GM19023 (cell line): ENCODE data around the gene SERPINH1.
A peak's percentile ranks its signal among the peaks of the same experiment; 100 is the strongest.
"Not testable (repeated sequence)": the region's sequence is repeated elsewhere in the genome, so short reads cannot be mapped to it uniquely, and the experiment has no call there.

Experiments
- ATAC-seq: cut with Tn5 transposase; IDR thresholded peaks from one replicate; pipeline ENCODE4 v1.9.1; 2021; ENCODE audit warnings: mild to moderate bottlenecking, moderate library complexity; ENCODE audit not compliant: unreplicated experiment

SERPINH1 gene

DNA sequence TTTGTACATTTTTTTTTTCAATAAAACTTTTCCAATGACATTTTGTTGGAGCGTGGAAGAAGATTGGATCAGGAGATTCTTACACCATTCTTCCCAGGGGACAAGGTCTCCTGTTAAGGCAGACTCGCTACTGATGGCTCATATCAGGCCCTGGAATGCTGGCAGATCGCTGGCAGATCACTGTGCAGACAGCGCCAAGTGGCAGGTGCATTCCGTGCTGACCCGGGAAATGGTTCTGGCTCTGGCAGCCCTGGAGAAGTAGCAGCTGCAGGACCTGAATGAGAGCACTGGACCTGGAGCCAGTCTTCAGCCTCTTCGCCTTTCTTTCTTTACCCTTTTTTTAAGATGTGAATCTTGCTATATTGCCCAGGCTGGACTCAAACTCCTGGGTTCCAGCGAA is 10.7 kb downstream of the SERPINH1 start:
- no peak for ATAC-seq

DNA sequence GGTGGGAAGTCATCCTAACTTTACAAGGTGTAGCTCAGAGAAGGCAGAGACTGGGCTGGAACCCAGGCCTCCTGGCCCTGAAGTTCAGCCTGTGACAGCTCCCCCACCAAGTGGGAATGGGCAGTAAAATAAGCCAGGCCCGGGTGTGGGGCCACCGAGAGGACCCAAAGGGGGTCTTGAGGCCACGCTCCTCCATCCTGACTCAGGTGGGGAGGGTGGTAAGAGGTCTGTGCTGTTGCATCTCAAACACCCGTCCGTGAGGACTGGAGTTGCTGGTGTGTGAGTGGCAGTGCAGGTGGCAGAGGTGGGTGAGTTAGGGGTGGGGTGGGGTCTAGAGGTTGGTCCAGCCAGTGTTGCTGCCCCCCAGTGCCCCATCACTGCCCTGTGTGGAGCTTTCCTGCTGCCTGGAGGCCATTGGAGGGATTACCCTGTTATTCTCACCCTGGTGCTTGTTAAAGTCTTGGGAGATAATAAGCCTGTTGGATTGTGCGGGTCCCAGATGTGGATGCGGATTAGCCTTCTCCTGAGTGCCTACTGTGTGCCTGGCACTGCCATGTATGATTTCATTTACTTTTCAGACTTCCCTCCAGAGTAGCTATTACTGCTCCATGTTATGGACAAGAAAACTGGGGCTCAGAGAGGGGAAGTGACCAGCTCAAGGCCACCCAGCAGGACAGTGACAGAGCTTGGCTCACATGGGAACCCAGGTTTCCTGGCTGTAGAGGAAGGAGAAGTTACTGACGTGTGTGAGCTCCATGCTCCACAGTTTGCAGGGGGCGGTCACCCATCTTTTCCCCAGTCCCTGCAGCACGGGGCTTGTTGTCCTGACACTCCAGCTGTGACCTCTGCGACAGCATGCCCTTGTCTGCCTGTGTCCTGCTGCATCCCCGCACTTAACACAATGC is 12.9 kb downstream of the SERPINH1 start:
- ATAC-seq = no peak

DNA sequence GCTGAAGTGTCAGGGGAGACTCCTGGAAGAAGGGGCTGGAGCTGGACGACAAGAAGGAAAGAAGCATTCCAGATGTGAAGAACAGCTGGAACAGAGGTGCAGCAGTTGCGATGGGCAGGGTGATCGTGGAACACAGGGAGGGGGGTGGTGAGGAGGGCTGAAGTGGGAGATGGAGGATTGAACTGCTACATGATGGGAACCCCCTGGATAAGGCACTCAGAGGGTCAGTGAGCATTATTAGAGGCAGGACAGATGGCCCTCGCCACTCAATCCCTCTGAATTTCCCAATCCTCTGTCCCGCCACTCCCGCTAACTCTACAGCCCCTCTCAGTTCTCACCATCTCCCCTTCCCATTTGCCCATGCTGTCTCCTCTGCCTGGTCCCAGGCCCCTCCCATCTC is 14.0 kb downstream of the SERPINH1 start:
- ATAC-seq = no peak

DNA sequence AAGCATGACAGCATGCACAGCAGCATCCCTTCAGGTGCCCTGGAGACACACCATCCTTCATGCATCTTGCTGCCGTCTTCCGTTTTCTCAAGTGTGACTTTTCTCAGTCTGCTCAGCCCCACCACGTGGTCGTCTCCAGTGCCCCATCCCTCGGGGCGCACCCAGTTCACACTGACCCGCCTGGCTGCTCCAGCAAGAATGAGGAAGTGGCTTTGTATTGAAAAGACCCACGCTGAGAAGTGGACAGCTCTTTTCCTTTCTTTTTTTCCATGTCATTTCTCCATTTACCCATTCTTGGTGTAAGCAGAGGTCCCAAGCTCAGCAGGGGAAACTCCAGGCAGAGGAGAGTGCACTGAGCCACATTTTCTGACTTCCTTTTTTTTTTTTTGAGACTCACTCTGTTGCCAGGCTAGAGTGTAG is 14.5 kb downstream of the SERPINH1 start:
- ATAC-seq = no peak

DNA sequence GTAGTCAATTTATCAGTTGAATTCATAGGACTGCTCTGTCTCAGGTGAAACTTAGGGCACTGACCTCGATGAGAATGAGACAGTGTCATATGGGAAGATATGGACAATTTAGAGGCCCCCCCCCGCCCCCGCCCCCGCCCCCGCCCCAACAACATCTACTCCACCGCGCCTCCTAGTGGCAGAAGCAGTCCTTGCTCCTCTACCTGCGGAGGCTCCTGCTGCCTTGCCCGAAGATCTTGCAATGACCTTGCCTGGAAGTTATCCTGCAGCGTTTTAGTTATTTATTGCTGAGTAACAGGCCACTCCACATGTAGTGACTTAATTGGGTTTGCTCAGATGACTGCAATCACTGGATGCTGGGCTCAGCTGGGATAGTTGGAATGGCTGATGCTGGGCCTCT is 15.2 kb downstream of the SERPINH1 start:
- ATAC-seq = no peak

DNA sequence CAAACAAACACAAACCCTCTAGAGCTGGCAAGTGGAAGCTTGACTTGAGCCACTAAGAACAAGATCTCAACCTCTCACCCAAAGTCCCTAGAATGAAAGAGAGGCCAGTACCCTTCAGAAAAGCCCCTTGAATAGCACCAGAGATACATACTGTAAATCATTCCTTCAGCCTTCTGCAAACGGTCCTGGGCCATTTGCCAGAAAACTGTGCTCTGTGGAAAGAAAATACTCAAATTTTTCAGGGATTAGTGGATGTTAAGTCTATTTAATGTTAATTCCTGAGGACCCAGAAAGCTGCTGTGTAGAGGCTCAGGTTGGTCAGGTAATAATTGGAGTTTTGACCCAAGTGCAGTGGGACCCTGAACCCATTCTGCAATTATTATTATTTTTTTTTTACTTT is 16.9 kb downstream of the SERPINH1 start:
- no peak for ATAC-seq

DNA sequence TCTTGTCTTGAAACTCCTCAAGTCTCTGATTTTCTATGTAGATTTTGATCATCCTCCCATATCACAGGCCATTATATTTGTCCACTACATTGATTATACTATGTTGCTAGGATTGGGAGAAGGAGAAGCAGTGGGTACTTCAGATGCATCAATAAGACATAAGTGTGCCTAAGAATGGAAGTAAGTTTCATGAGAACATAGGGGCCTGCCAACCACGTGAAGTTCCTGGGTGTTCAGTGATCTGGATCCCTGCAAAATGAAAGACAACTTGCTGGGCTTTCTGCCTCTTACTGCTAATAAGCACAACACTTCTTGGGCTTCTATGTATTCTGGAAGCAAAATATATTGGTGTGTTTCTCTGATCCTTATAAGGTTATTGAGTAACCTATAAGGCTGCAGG is 17.8 kb downstream of the SERPINH1 start:
- no peak for ATAC-seq

DNA sequence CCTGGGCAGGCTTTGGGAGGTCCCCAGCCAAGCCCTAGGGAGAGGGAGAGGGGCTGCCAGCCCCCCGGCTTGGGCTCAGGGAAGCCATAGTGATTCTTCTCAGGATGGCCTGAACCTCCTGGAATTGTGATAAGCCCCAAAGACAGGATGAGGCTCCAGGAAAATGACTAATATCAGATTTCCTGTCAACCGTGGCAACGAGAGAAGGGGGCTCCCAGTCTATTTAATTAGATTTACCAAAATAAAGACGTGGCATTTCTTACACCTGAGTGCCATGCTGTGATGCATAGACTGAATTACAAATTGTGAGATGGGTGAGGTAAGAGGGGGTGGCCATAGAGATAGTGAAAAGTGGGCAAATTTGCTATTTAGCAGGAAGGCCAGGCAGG is 20.4 kb downstream of the SERPINH1 start:
- no peak for ATAC-seq

DNA sequence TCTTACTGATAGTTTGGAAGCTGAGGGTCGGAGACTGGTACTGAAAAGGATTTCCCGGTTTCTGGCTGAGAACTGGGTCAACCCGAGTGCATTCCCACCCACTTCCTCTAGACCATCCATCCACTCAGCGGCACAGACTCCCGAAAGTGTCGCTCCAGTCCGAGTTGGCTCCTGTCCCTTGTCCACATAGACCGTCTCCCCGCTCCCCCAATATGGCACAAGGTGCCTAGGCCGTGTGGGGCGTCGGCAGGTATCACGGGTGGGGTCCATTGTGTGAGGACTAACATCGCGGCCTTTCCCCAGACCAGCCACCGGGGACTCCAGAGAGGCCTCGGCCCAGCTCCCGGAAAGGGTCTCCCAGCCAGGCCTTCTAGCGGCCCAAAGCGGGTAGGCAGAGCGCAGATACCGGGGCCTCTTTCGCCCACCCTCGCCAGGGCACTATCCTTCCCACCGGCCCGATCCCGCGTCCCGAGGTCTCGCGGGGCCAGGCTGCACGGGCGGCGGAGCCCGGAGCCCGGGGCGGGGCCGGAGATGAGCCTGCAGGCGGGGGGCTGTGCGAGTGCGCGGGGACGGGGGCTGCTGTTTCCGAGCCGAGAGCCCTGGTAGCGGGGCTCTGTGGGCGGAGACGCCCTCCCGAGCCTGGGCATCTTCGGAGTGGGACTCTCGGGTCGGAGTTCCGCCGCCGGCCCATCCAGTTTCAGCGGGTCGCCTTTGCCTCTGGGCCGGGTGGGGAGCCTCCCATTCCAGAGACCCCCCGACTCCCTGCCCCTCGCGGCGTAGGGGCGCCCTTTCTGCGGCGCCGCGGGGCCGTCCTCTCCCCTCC is 21.1 kb downstream of the SERPINH1 start:
- ATAC-seq = peak; percentile 92

DNA sequence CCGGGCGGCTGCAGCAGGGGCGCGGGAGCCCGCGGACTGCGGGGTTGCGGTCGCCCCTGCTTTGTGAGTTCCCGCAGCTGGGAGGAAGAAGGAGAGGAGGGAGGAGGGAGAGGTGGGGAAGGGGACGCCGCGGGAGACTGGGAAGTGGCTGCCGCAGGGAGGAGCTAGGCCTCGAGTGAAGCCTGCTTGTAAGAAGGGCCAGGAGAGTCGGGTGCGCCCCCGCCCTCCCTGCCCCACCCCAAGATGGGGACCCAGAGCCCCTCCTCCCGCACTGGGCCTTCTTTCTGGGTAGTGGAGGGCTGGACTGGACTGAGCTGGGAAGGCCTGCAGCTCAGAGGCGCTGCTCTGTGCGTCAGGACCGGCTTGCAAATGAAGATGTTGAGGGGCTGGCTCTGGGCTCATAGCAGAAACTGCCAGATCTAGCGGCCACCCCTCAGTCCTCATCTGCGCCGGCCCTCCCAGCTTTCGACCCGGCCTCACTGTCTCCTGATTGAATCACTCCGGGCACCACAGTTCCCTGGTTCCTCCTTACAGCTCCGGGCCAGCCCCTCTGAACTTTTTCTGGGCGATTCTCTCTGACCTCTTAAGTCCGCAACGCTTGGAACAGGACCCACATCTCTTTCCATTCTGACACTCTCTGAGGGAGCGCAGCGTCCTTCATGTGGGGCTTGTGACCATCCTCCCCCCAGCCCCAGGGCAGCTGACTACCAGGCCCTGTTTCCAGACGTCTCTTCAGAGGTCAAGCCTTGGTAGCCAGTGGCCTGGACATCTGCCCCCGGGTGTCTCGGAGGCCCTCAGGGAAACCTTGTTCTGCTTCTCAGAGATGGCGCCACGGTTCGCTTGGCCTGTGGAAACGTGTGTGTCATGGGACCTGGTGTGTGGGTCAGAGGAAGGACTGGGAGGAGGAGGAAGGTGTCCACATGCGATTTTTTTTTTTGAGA is 21.9 kb downstream of the SERPINH1 start:
- peak; percentile 4 for ATAC-seq

DNA sequence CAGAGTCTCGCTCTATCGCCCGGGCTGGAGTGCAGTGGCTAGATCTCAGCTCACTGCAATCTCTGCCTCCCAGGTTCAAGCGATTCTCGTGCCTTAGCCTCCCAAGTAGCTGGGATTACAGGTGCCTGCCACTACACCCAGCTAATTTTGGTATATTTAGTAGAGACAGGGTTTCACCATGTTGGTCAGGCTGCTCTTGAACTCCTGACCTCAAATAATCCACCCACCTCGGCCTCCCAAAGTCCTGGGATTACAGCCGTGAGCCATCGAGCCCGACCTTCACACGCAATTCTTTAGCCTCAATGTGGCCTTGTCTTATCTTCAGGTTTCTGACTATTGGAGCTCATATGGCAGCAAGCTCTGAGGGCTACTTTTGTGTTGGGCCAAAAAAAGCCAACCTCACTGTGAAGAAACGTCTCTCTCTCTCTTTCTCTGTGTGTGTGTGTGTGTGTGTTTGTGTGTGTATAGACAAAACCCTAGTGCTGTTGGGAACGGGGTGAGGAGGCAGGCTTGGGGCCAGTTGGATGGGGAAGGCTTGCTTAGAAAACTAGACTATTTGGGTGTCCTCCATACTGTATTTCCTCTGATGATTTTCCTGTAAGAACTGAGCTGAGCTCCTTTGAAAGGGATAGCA is 22.7 kb downstream of the SERPINH1 start:
- ATAC-seq = not testable (repeated sequence)

DNA sequence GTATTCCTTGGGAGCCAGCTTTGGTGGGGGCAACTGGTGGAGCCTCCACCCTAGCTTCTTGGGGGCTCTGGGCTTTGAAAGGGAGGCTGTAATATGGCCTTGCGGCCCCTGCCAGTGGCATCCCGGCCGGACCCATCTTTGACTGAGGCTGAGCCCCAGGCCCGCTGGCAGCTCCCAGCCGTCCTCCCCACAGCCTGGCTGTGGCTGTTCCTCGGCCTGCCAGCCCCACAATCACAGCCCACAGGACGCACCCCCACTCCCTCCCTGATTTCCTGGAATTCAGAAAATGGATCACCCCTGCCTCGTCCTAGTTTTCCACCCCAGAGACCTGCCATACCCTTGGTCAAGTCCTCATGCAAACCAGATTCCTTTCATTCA is 23.2 kb downstream of the SERPINH1 start:
- ATAC-seq = no peak

DNA sequence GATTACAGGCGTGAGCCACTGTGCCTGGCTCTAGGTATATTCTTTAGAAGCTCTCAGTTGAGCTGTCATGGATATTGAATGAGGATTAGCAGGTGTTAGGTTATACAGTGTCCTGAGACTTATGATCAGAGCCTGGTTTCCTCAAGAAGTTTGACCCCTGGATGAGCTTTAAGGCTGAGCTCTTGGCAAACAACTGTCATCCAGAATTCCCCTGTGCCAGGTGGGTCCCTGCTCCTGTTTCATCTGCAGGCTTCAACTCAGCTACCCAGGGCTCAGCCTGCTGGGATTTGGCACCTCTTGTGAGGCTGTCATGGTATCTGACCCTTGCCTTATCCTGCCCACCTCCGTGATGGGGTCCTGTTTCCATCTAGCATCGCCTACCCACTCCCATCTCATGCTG is 24.3 kb downstream of the SERPINH1 start:
- no peak for ATAC-seq

DNA sequence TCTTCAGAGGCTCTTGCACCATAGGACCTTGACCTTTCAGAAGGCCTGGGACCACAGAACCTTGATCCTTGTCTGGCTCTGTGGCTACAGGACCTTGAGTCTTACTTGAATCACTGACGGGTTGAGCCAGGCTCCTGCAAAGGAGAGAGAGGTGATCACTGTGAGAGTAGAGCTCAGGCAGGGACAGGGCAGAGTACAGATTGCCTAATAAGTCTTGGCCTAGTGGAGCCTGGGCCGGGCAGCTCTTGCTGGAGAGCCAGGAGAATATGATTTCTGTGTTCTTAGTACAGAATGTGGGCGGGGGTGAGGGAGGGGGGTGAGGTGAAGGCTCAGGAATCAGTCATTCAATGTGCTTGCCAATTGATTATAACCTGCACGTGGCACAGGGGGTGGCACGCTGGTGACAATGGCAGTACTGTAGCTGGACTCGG is 26.0 kb downstream of the SERPINH1 start:
- no peak for ATAC-seq

DNA sequence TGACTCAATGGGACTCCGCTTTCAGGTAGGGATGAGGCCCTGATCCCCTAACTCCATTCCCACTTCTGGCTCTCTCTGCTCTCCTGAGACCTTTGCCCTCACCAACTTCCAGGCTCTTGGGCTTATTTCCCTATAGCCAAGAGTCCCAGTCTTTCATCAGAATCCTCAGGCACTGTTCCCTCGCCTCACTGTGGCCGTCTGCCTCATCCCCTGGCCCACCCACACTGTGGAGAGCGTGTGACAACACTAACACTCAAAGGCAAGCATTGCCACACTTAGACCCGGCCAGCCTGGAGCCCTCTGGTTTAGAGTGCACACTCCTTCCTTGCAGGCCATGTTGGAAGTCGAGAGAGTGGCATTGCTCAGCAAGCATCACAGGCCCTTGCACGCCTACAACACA is 27.0 kb downstream of the SERPINH1 start:
- no peak for ATAC-seq

DNA sequence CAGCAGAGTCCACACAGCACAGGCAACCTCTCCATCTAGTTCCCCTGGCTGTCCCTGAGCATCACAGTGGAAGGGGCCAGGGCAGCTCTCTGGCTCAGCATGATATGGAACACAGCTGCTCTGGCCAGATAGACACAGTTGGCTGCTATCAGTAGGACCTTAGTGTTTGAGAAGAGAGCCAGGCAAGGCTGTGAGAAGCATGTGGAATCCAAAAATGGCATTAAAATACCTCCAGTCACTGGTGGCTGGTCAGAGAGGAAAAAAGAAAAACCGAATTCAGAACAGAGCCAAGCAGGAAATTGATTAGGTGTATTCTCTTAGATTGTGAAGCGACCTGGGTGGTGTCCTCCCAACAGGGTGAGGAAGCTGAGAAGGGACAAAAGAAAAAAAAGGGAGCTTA is 27.9 kb downstream of the SERPINH1 start:
- no peak for ATAC-seq

DNA sequence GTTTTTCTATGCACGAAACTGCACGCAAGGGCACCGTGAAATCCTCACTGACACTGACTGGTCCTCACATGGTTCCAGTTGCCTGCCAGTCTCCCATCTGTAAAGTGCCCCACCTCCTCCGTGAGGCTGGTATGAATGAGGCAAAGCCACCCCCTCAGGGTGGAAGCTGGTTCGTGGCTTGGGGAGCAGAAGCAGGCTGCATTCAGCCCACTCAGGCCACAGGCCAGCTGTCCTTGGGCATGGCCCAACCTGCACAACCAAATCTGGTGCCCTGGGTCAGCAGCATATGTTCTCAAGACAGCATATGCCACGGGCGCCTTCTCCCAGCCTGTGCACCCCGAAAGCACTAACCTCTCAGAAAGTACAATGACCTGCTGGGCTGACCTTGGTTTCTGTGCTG is 29.3 kb downstream of the SERPINH1 start:
- ATAC-seq = no peak

DNA sequence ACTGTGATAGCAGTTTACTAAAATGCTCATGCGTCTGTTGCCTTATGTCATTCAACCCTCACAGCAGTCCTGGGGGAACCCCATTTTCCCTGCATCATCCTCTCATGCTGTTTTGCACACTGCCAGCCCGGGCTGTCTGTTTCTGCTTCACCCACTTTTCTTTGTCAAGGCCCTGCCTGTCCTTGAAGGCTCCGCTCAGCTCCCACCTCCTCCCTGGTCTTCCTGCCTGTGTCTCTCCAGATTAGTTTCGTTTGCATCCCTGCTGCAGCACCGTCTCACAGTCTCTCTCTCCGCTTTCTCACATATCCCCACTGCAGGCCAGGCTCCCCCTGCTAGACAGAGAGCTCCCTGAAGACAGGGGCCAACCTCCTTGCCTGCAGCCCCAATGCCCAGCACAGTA is 29.9 kb downstream of the SERPINH1 start:
- ATAC-seq = no peak

DNA sequence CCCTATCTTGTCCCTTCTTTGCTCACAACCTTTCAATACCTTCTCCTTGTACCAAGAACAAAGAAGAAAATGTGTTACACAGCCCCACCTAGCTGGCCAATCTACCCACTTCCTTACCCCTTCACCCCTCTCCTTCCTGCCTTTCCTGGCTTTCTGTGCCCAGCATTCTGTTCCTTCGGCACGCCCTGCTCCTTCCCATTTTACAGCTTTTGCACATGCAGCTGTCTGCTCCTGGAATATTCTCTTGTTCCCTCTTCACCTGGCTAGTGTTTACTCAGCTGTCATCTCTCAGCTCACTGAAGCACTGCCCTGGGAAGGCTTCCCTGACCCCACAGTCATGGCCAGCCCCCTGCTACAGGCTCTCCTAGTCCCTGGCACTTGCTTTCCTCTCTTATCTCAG is 30.7 kb downstream of the SERPINH1 start:
- no peak for ATAC-seq

DNA sequence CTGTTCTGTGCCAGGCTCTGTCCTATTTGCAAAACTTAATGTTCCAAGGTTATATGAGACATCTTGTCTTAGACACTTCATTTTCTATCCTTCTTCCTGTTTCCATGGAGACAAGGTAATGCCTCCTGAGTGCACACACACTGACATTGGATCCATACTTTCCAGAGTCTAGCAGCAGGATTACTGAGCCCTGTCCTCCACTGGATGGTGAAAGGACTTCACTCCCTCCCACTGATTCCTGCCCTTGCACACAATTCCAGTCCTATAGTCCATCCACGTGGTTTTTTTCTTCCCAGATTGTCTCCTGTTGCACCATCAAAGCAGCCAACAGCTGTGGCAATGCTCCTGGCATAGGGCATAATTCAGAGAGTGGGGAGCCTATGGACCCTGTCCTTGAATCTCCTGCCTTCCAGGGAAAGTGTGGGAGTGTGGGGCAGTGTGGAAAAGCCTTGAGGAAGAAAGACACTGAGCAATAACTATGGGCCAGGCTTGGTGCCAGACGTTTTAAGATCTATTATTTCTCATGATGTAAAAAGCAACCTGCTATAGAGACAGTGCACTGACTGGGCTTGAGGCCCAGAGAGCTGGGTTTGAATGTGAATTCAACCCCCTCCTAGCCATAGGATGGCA is 31.3 kb downstream of the SERPINH1 start:
- no peak for ATAC-seq
